H1 (cell line): Measurements from ENCODE around the gene MAGEB1. TPM values are rescaled to one million over a fixed set of nuclear protein-coding genes. Genes with fewer than 3 reads are reported as not detected.

ENCODE experiments used
- NANOG ChIP-seq: IDR thresholded peaks from 2 replicates; pipeline ENCODE4 v1.6.1; 2011; ENCODE audit warnings: low read length, low read depth, mild to moderate bottlenecking, inconsistent platforms; ENCODE audit not compliant: insufficient read depth, poor library complexity, severe bottlenecking
- POLR2AphosphoS5 ChIP-seq: IDR thresholded peaks from 2 replicates; pipeline ENCODE4 v1.6.1; 2011; ENCODE audit warnings: low read depth, low read length
- polyA plus RNA-seq, 7 experiments: library from polyadenylated mRNA; depleted of rRNA in 3 of 7; stranded (reverse) in 5 of 7; unstranded in 2 of 7; fragments of >200 nt in 5 of 7; fragments of 200-250 nt in 2 of 7; gene quantifications; 1 replicate in 5 of 7; 2 replicates in 1 of 7; 4 replicates in 1 of 7; pipeline versions ENCODE4 v1.2.1 to v1.2.3, GENCODE V29; 2011 to 2013; ENCODE audit warnings: missing spikeins in 2 of 7, mixed read lengths in 2 of 7
- total RNA-seq: library from RNA; stranded (reverse); fragmentation: NEBNext Ultra II Directional; extraction: Animal tissue kit (Norgen Biotek cat#: 25700); gene quantifications from 2 replicates; pipeline ENCODE4 v1.2.1, GENCODE V29; 2021

Gene MAGEB1
- total and polyA plus RNA-seq, 2 of the 8 experiments (the other 6 are each of a cell fraction or from before 2014, with no cell fraction given), result 0.05 TPM; not detected in 1

DNA sequence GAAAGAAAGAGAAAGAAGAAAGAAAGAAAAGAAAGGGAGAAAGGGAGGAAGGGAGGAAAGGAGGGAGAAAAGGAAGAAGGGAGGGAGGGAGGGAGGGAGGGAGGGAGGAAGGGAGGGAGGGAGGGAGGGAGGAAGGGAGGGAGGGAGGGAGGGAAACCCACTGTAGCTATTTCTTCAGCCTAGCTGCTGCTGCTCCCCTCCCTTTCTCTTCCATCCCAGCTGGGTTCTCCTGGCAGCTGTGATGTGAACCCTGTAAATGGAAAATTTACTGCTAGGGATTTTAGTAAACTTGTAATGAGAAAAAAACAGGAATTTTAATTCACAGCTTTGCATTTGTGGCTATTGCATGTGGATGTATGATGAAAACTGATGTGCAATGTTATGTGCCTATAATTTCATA is 54.3 kb downstream of the MAGEB1 start (continued):
- no peak for TF ChIP-seq NANOG
- no peak for TF ChIP-seq POLR2AphosphoS5

Other genes starting within 250 kb of the MAGEB1 start
- not detected in 2 replicates for gene MAGEB2, start 31.6 kb upstream of the MAGEB1 start, total RNA-seq
- not detected in 2 replicates for gene MAGEB2, start 31.6 kb upstream of the MAGEB1 start, polyA plus RNA-seq (2011; rRNA removed)
- gene MAGEB3, start 16.5 kb upstream of the MAGEB1 start, total RNA-seq, result not detected in 2 replicates
- 0.03 TPM in 1 of 2 replicates, not detected in the other for gene MAGEB3, start 16.5 kb upstream of the MAGEB1 start, polyA plus RNA-seq (2011; rRNA removed)
- not detected in 2 replicates for gene MAGEB4, start 5.1 kb upstream of the MAGEB1 start, total RNA-seq
- not detected in 2 replicates for gene MAGEB4, start 5.1 kb upstream of the MAGEB1 start, polyA plus RNA-seq (2011; rRNA removed)
- 0.15 and 0.24 TPM in 2 replicates for gene NR0B1, start 62.2 kb downstream of the MAGEB1 start, total RNA-seq
- gene NR0B1, start 62.2 kb downstream of the MAGEB1 start, polyA plus RNA-seq (2011; rRNA removed), result 0.24 and 0.26 TPM in 2 replicates